Left ventricle myocardium inferior (tissue), 1 donor: Measurements from ENCODE around the gene HDAC2. TPM values are rescaled to one million over a fixed set of nuclear protein-coding genes. Genes with fewer than 3 reads are reported as not detected.

Experiments
- DNase-seq: peaks from one replicate; pipeline ENCODE4 v3.0.0-alpha.2; 2020
- H3K27ac ChIP-seq: fragments of 200-600 bp; replicated peaks from 2 replicates; pipeline ENCODE4 v1.8.0; 2021
- H3K27me3 ChIP-seq: fragments of 200-600 bp; 2 replicates; pipeline ENCODE4 v1.8.0; 2021; ENCODE audit warnings: low read depth
- H3K36me3 ChIP-seq: fragments of 200-600 bp; 2 replicates; pipeline ENCODE4 v1.8.0; 2021
- H3K4me1 ChIP-seq: fragments of 200-600 bp; 2 replicates; pipeline ENCODE4 v1.8.0; 2021
- H3K4me3 ChIP-seq: fragments of 200-600 bp; 2 replicates; pipeline ENCODE4 v1.8.0; 2021; ENCODE audit warnings: mild to moderate bottlenecking, moderate library complexity
- H3K9me3 ChIP-seq: fragments of 200-600 bp; replicated peaks from 2 replicates; pipeline ENCODE4 v1.8.0; 2021
- intact Hi-C: fragments of 100-400 bp; cut with micrococcal nuclease; formaldehyde crosslinking; loops from one replicate; pipeline ENCODE4 v1.11.0; 2022
- total RNA-seq: library from RNA; stranded (reverse); fragmentation: NEBNext Ultra II Directional; extraction: Animal tissue kit (Norgen Biotek cat#: 25700); gene quantifications from one replicate; pipeline ENCODE4 v1.2.1, GENCODE V29; 2021
- TF ChIP-seq, protein P1 (sequence below): fragments of 200-600 bp; IDR thresholded peaks from 2 replicates; pipeline ENCODE4 v1.8.0; 2021; ENCODE audit warnings: antibody characterized with exemption, mild to moderate bottlenecking, borderline replicate concordance
- donor health status: DM: no; HTN: yes; CAD: no; lungs with severe emphysema.

The HDAC2 gene
- total RNA-seq, 1 donor from 2014 or later = 44.3 TPM

DNA sequence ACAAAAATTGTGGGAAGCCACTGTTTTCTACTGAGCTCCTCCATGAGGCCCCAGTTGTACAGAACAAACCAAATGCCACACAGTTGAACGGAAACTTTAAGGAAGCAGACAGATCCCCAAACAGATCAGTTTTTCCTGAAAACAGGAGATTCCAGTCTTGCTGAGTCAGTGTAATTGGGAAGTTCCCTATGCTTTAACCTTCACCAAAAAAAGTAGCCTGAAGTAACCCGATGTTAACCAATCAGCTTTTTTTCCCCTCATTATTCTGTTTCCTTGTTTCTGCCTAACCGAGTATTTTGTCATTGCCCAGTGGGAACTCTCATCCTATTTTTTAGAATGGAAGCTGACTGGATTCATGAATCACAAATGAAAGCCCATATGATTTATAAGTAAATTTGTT, 77.1 kb downstream of the HDAC2 start:
- no peak overlapping the region for H3K27ac ChIP-seq
- TF ChIP-seq, protein P1, sequence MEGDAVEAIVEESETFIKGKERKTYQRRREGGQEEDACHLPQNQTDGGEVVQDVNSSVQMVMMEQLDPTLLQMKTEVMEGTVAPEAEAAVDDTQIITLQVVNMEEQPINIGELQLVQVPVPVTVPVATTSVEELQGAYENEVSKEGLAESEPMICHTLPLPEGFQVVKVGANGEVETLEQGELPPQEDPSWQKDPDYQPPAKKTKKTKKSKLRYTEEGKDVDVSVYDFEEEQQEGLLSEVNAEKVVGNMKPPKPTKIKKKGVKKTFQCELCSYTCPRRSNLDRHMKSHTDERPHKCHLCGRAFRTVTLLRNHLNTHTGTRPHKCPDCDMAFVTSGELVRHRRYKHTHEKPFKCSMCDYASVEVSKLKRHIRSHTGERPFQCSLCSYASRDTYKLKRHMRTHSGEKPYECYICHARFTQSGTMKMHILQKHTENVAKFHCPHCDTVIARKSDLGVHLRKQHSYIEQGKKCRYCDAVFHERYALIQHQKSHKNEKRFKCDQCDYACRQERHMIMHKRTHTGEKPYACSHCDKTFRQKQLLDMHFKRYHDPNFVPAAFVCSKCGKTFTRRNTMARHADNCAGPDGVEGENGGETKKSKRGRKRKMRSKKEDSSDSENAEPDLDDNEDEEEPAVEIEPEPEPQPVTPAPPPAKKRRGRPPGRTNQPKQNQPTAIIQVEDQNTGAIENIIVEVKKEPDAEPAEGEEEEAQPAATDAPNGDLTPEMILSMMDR = no peak
- H3K36me3 ChIP-seq = no peaks in the 10 kb centered on the region
- peaks cover 14% of the 10 kb centered on the region for H3K9me3 ChIP-seq
- intact Hi-C loops = no loop called here
- no peak overlapping the region for H3K4me3 ChIP-seq
- H3K4me1 ChIP-seq = no peaks in the 10 kb centered on the region
- H3K27me3 ChIP-seq = no peaks in the 10 kb centered on the region
- DNase-seq = no peak

GRCh38 chr6:113893451-113893850, 77.5 kb downstream of the HDAC2 start:
- TF ChIP-seq, protein P1 = no peak
- Histone ChIP-seq H3K36me3 (no peaks in the 10 kb centered on the region), H3K27me3 (no peaks in the 10 kb centered on the region), H3K4me1 (no peaks in the 10 kb centered on the region), H3K4me3 (no peak overlapping the region), H3K27ac (no peak overlapping the region), H3K9me3 (peaks cover 14% of the 10 kb centered on the region)
- intact Hi-C loops = no loop called here
- no peak for DNase-seq

GRCh38 chr6:113888956-113889630, 81.9 kb downstream of the HDAC2 start:
- TF ChIP-seq, protein P1 = no peak
- DNase-seq = no peak
- intact Hi-C loops = no loop called here
- no peaks in the 10 kb centered on the region for H3K36me3 ChIP-seq
- peaks cover 14% of the 10 kb centered on the region for H3K9me3 ChIP-seq
- H3K27ac ChIP-seq = no peak overlapping the region
- H3K27me3 ChIP-seq = no peaks in the 10 kb centered on the region
- H3K4me1 ChIP-seq = no peaks in the 10 kb centered on the region
- H3K4me3 ChIP-seq = no peak overlapping the region

DNA sequence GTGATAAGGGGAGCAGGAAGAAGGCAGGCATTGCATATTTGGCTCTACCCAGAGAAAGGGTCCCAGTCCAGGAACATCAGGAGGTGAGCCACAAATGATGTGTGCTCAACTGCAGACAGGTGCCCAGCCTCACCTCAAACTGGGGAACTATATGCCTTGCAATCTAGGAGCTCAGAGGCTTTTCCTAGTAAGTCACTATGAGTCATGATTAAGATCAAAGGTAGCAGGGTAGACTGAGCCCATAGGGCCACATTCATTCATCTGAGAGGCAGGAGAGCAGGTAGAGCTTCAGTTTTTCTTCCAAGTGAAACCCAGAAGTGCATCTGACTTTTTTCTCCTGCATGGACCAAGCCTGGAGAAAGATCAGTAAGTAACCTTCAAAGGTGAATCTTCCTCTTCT, 82.5 kb downstream of the HDAC2 start:
- Histone ChIP-seq H3K27ac (no peak overlapping the region), H3K9me3 (peaks cover 14% of the 10 kb centered on the region), H3K36me3 (no peaks in the 10 kb centered on the region), H3K4me1 (no peaks in the 10 kb centered on the region), H3K27me3 (no peaks in the 10 kb centered on the region), H3K4me3 (no peak overlapping the region)
- DNase-seq = no peak
- intact Hi-C loops = no loop called here
- TF ChIP-seq, protein P1 = no peak

DNA sequence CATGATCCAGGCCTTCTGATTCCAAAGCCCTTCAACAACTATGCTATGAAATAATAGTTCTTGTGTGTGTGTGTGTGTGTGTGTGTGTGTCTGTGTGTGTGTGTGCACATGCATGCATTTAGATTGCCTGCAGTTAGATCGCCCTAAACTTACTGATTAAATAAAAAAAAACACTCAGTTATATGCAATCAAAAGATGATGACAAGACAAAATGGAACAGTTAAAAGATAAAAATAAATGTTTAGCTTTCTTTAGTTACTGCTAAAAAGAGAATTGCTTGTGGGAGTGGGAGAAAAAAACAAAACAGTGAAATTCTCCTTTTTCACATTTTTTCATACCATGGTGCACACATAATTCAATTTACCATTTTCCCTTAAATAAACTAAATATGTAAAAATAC, 84.4 kb downstream of the HDAC2 start:
- Histone ChIP-seq H3K9me3 (peaks cover 1% of the 10 kb centered on the region), H3K36me3 (no peaks in the 10 kb centered on the region), H3K4me3 (no peak overlapping the region), H3K27ac (no peak overlapping the region), H3K27me3 (no peaks in the 10 kb centered on the region), H3K4me1 (no peaks in the 10 kb centered on the region)
- intact Hi-C loops = no loop called here
- TF ChIP-seq, protein P1 = no peak
- no peak for DNase-seq

DNA sequence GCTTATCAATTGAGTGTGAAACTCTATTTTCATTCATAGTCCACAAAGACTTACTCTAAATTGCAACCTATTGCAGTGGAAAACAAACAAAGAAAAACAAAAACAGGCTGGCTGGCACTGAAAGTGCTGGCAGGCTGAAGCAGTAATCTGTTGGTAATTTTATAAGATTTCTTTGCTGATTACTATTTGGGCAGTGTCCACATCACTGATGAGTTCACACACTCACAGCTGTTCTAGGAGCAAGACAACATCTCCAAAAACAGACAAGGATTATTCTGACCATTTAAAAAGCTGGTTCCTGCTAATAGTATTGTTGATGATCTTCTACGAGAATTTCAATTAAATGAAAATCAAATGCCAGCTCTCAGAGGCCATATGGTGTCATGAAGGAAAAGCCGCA, 86.9 kb downstream of the HDAC2 start:
- Histone ChIP-seq H3K9me3 (no peaks in the 10 kb centered on the region), H3K27ac (no peak overlapping the region), H3K4me3 (no peak overlapping the region), H3K36me3 (no peaks in the 10 kb centered on the region), H3K4me1 (peaks cover 10% of the 10 kb centered on the region), H3K27me3 (no peaks in the 10 kb centered on the region)
- intact Hi-C loops = no loop called here
- no peak for DNase-seq
- TF ChIP-seq, protein P1 = no peak
